ENCODE measurements around the gene HP1BP3.

DNA sequence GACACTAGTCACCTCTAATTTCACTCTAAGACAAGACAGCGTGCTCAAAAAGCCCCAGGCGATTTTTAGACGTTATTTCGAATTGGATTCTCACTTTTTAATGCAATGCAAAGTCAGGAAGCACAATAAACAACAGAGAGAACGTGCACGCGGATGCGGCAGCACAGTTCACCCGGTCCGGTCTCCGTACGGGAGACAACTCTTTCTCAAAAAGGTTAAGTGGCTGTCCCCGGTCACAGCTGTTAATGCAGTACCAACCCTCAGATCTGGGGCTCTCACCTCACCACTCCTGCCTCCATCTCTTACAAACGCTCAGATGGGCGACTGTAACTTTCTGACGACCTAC is 1.2 kb downstream of the HP1BP3 start:
- TF ChIP-seq, protein P1, sequence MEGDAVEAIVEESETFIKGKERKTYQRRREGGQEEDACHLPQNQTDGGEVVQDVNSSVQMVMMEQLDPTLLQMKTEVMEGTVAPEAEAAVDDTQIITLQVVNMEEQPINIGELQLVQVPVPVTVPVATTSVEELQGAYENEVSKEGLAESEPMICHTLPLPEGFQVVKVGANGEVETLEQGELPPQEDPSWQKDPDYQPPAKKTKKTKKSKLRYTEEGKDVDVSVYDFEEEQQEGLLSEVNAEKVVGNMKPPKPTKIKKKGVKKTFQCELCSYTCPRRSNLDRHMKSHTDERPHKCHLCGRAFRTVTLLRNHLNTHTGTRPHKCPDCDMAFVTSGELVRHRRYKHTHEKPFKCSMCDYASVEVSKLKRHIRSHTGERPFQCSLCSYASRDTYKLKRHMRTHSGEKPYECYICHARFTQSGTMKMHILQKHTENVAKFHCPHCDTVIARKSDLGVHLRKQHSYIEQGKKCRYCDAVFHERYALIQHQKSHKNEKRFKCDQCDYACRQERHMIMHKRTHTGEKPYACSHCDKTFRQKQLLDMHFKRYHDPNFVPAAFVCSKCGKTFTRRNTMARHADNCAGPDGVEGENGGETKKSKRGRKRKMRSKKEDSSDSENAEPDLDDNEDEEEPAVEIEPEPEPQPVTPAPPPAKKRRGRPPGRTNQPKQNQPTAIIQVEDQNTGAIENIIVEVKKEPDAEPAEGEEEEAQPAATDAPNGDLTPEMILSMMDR (conservative IDR thresholded peaks at IDR 0.05; ENCODE audit: low read depth in 2 of 2) = no peak
- TF ChIP-seq CREB1 (CRISPR knock-in tag; IDR thresholded peaks at IDR 0.05; ENCODE audit: low read depth) = no peak
